Sigmoid colon (tissue), 7 donors: ENCODE data around the gene HDAC7. TPM values are rescaled to one million over a fixed set of nuclear protein-coding genes. Genes with fewer than 3 reads are reported as not detected.

Experiments
- DNase-seq: peaks from one replicate; pipeline ENCODE4 v3.0.0-alpha.2; 2019
- H3K27ac ChIP-seq, 4 donors: fragments of 200-600 bp; sonication (generic); one replicate each; pipeline ENCODE4 v1.5.1; 2016 to 2019; ENCODE audit warnings: mild to moderate bottlenecking in 1 of 4
- H3K27me3 ChIP-seq, 3 donors: fragments of 200-600 bp; sonication (generic); one replicate each; pipeline ENCODE4 v1.5.1; 2019; ENCODE audit warnings: mild to moderate bottlenecking in 1 of 3
- H3K36me3 ChIP-seq, 4 donors: fragments of 200-600 bp; sonication (generic); one replicate each; pipeline ENCODE4 v1.5.1; 2016 to 2019
- H3K4me1 ChIP-seq, 4 donors: fragments of 200-600 bp; sonication (generic); one replicate each; pipeline ENCODE4 v1.5.1; 2017 to 2019
- H3K4me3 ChIP-seq, 4 donors: fragments of 200-600 bp; sonication (generic); one replicate each; pipeline ENCODE4 v1.5.1; 2017 to 2019; ENCODE audit warnings: mild to moderate bottlenecking in 2 of 4, moderate library complexity in 1 of 4
- H3K9me3 ChIP-seq, 4 donors: fragments of 200-600 bp in 3 of 4; sonication (generic) in 3 of 4; one replicate each; pipeline versions ENCODE4 v1.5.1 to v1.6.1; 2013 to 2019
- EP300 ChIP-seq, 4 donors: sonication (generic); formaldehyde crosslinking; IDR thresholded peaks; one replicate each; pipeline ENCODE4 v1.6.1; 2017; ENCODE audit warnings: antibody characterized with exemption in 4 of 4
- POLR2A ChIP-seq, 2 donors: fragments of 450-650 bp; IDR thresholded peaks; one replicate each; pipeline ENCODE4 v1.6.1; 2016; ENCODE audit warnings: antibody characterized with exemption in 2 of 2, mild to moderate bottlenecking in 2 of 2, moderate library complexity in 2 of 2
- POLR2AphosphoS5 ChIP-seq, 4 donors: sonication (generic); formaldehyde crosslinking; IDR thresholded peaks; one replicate each; pipeline ENCODE4 v1.6.1; 2017; ENCODE audit warnings: antibody characterized with exemption in 4 of 4
- WGBS, 2 donors: extraction: QIAGEN DNeasy Blood & Tissue Kit; methylation state at CpG; one replicate each; pipeline ENCODE4 v1.1.7; 2013; 5-methylcytosine and 5-hydroxymethylcytosine counted together
- intact Hi-C: fragments of 100-400 bp; cut with DNase I; formaldehyde crosslinking; loops from one replicate; pipeline ENCODE4 v1.15.1; 2023
- polyA plus RNA-seq, 3 donors: library from polyadenylated mRNA; stranded (reverse); fragments of 200-250 nt; gene quantifications; one replicate each; pipeline ENCODE4 v1.2.3, GENCODE V29; 2013
- total RNA-seq, 4 donors: library from RNA; depleted of rRNA; stranded (reverse); fragments of >200 nt; gene quantifications; one replicate each; pipeline ENCODE4 v1.1.0, GENCODE V29; 2016
- TF ChIP-seq, protein P1 (sequence below), 4 experiments: fragments of 450-650 bp in 3 of 4; fragments of 200-600 bp in 1 of 4; IDR thresholded peaks; one replicate each; pipeline ENCODE4 v1.5.1; 2016 to 2019; ENCODE audit warnings: antibody characterized with exemption in 4 of 4, mild to moderate bottlenecking in 3 of 4, moderate library complexity in 2 of 4
- donor health status: healthy with polysubstance abuse.
- donor health status: Bipolar disorder and iron deficiency.
- donor health status: healthy.

HDAC7 gene
- total and polyA plus RNA-seq, 7 donors, result 6.5 to 79.2 (median 45.3) TPM

DNA sequence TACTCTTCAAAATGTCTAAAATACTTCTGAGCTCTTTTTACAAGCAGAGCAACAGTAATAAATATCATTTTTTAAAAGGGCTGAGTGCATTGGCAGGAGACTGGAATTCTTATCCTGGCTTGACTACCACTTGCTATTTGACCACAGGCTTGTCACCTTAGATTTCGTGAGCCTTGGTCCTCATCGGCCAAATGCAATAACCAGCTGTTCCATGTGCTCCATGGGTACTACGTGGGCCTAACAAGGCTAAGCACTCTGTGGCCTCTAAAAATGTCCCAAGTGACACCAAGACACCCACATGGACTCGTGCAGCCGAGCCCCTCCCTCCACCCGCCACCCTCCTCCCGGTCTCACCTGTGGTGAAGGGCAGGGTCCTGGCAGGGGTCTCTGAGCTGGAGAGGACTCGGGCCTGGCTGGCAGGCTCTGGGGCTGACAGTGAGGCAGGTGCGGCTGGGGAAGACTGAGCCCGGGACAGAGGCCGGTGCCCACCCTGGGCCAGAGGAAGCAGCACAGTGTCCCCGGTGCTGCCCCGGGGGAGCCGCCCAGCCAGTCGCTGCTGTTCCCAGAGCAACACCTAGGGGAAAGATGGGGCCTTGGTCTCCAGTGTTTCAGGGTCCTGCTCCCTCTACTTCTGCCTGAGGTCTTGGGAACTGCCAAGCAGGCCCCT lies 26.6 kb downstream of the HDAC7 start:
- Histone ChIP-seq H3K4me1 (peaks cover 0 to 7% (median 3%) of the 10 kb centered on the region in 4 donors), H3K27me3 (no peaks in the 10 kb centered on the region), H3K36me3 (peaks cover 60 to 100% (median 93%) of the 10 kb centered on the region in 4 donors), H3K27ac (peak overlapping the region in 1 of 4 donors; percentile 19), H3K4me3 (no peak overlapping the region), H3K9me3 (no peaks in the 10 kb centered on the region)
- no peak for DNase-seq
- intact Hi-C loops, result no loop called here
- TF ChIP-seq POLR2AphosphoS5 (IDR thresholded peaks at IDR 0.05) (no peak), POLR2A (IDR thresholded peaks at IDR 0.05) (no peak), EP300 (IDR thresholded peaks at IDR 0.05) (no peak)
- TF ChIP-seq, protein P1, sequence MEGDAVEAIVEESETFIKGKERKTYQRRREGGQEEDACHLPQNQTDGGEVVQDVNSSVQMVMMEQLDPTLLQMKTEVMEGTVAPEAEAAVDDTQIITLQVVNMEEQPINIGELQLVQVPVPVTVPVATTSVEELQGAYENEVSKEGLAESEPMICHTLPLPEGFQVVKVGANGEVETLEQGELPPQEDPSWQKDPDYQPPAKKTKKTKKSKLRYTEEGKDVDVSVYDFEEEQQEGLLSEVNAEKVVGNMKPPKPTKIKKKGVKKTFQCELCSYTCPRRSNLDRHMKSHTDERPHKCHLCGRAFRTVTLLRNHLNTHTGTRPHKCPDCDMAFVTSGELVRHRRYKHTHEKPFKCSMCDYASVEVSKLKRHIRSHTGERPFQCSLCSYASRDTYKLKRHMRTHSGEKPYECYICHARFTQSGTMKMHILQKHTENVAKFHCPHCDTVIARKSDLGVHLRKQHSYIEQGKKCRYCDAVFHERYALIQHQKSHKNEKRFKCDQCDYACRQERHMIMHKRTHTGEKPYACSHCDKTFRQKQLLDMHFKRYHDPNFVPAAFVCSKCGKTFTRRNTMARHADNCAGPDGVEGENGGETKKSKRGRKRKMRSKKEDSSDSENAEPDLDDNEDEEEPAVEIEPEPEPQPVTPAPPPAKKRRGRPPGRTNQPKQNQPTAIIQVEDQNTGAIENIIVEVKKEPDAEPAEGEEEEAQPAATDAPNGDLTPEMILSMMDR (IDR thresholded peaks at IDR 0.05), result no peak
- WGBS, 2 donors, result 93 to 94% methylated on average over 15 of the region's 15 CpGs

DNA sequence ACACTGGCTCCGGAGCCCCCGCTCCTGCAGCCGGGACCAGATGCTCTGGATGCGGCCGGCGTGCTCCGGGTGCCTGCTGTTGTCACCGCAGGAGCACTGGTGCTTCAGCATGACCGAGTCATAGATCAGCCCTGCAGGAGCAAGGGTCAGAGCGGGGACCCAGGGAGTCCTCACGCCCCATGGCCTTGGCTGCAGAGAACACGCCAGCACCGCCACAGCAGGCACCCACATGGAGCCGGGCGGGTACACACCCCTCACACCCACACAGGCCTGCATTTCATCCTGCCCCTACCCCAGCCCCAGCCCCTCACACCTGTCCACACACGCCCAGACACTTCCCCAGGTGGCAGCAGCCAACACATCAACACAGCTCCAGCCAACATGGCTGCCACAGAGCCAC lies 27.8 kb downstream of the HDAC7 start:
- TF ChIP-seq, protein P1 (IDR thresholded peaks at IDR 0.05), result no peak
- TF ChIP-seq POLR2A (IDR thresholded peaks at IDR 0.05) (no peak), EP300 (IDR thresholded peaks at IDR 0.05) (no peak), POLR2AphosphoS5 (IDR thresholded peaks at IDR 0.05) (no peak)
- Histone ChIP-seq H3K9me3 (no peaks in the 10 kb centered on the region), H3K27me3 (no peaks in the 10 kb centered on the region), H3K27ac (peak overlapping the region in 1 of 4 donors; percentile 0), H3K4me1 (peaks cover 0 to 3% (median 0%) of the 10 kb centered on the region in 4 donors), H3K4me3 (no peak overlapping the region), H3K36me3 (peaks cover 73 to 100% (median 94%) of the 10 kb centered on the region in 4 donors)
- 92 to 96% methylated on average over 16 of the region's 16 CpGs for WGBS, 2 donors
- intact Hi-C loops, result no loop called here
- no peak for DNase-seq

DNA sequence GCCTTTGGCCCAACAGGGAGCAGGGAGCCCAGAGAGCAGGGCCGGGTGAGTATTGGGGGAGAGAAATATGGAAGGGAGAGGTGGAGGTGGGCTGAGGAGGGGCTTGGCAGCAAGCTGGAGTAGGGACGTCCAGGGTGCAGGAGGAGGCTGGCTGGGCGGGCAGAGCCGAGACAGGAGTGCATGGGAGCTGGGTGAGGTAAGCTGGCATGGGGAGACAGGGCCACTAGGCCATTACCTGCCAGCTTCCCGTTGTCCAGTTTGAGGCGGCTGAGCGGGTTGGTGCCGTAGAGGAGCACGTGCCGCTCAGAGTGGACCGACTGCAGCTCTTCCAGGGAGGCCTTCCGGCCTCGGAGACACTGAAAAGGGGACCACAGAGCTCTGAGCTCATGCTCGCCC lies 28.4 kb downstream of the HDAC7 start:
- Histone ChIP-seq H3K27ac (peak overlapping the region in 1 of 4 donors; percentile 3), H3K9me3 (no peaks in the 10 kb centered on the region), H3K27me3 (no peaks in the 10 kb centered on the region), H3K4me1 (peaks cover 0 to 3% (median 0%) of the 10 kb centered on the region in 4 donors), H3K36me3 (peaks cover 74 to 100% (median 94%) of the 10 kb centered on the region in 4 donors), H3K4me3 (no peak overlapping the region)
- 94 to 95% methylated on average over 14 of the region's 14 CpGs for WGBS, 2 donors
- no peak for DNase-seq
- intact Hi-C loops, result no loop called here
- TF ChIP-seq POLR2AphosphoS5 (IDR thresholded peaks at IDR 0.05), result no peak
- TF ChIP-seq POLR2A (IDR thresholded peaks at IDR 0.05), result no peak
- TF ChIP-seq, protein P1 (IDR thresholded peaks at IDR 0.05), result no peak
- no peak for TF ChIP-seq EP300 (IDR thresholded peaks at IDR 0.05)

DNA sequence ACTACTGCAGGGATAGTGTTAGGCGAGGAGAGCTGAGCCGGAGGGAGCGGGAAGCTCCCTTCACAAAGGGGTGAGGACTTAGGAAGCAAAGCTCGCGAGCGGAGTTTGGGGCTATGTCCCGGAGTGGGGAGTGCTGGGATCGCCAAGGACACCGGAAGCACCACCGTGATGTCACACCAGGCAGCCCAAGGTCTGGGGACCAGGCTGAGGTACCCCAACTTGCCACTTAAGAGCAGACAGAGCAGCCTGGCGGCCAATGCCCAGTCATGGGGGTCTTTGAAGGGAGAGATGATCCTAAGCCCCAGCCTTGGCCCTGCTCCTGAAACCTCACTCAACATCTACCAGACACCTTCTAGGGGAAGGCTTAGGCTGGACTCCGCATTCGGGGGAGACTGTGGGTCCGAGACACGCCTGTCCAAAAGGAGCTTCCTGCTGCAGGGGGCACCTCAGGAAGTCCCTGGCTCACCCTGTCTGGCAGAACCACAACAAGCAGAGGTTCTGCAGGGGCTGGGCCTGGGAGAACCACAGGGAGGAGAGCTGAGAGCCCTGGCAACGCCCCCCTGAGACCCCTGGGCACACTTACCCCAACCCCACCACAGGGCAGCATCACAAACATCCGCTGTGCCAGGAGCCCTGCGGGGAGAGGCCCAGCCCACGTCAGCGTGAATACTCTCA lies 28.9 kb downstream of the HDAC7 start:
- Histone ChIP-seq H3K36me3 (peaks cover 70 to 100% (median 96%) of the 10 kb centered on the region in 4 donors), H3K27ac (peak overlapping the region in 1 of 4 donors; percentile 3), H3K9me3 (no peaks in the 10 kb centered on the region), H3K4me3 (no peak overlapping the region), H3K4me1 (peaks cover 0 to 3% (median 0%) of the 10 kb centered on the region in 4 donors), H3K27me3 (no peaks in the 10 kb centered on the region)
- WGBS, 2 donors, result 93 to 94% methylated on average over 20 of the region's 20 CpGs
- TF ChIP-seq, protein P1 (IDR thresholded peaks at IDR 0.05), result no peak
- no peak for TF ChIP-seq POLR2AphosphoS5 (IDR thresholded peaks at IDR 0.05)
- no peak for TF ChIP-seq EP300 (IDR thresholded peaks at IDR 0.05)
- TF ChIP-seq POLR2A (IDR thresholded peaks at IDR 0.05), result no peak
- no peak for DNase-seq
- intact Hi-C loops, result no loop called here
